HG02623 (cell line): ENCODE measurements around the gene SAXO2.
"Not testable (repeated sequence)": the region's sequence is repeated elsewhere in the genome, so short reads cannot be mapped to it uniquely, and the experiment has no call there.

Experiments
- ATAC-seq: cut with Tn5 transposase; IDR thresholded peaks from one replicate; pipeline ENCODE4 v1.9.1; 2021; ENCODE audit warnings: moderate library complexity; ENCODE audit not compliant: unreplicated experiment

Gene SAXO2

DNA sequence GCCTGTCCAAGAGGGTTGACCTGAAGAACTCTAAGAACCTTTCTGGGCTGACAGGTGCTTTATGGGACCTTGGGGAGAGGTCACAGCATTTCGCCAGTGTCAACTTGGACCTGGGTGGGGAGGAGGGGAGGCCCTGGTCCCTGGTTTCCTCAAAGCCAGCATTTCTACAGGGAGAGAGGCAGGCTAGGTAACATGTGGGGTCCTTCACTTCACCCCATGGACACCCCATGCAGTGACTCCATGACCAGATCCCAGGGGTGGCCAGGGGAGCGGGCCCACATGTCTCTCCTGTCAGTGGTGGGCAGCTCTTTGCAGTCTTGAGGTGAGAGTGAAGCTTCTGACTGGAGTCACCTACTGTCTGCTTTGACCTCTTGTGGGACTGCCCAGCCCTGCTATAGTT lies 50.8 kb downstream of the SAXO2 start:
- no peak for ATAC-seq

DNA sequence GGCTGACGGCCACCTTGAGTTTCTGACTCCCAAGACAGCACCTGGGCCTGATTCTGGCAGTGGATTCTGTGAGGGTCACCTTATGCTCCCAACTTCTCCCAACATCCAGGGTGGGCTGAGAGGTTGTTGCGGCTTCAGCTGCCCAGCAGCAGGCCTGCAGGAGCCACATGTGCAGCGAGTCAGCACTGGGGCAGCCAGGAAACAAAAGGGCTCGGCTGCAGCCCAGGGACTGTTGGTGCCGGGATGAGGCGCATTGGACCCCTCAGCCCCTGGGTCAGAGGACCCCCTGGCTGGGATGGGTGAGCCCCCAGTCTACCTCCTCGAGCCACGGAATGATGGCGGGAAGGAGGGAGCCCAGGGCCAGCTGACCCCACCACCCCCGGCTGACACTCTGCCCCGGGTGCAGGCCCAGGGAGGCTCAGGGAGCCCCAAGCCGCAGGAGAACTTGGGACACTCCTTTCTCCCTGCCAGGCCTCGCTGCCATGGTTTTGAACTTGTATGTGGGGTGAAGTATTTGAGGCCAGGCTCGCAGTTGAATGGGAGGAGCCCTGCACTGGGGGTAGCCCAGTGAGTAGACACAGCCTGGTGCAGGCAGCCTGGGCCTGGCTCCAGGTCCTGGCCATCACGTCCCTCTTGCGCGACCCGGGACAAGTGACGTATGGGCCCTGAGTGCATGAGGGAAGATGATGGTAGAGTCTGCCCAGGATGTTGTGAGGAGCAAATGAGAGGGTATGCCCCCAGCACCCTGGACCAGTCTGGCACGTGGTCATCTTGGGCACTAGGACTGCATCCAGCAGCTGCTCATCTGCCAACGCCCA lies 51.5 kb downstream of the SAXO2 start:
- not testable (repeated sequence) for ATAC-seq

DNA sequence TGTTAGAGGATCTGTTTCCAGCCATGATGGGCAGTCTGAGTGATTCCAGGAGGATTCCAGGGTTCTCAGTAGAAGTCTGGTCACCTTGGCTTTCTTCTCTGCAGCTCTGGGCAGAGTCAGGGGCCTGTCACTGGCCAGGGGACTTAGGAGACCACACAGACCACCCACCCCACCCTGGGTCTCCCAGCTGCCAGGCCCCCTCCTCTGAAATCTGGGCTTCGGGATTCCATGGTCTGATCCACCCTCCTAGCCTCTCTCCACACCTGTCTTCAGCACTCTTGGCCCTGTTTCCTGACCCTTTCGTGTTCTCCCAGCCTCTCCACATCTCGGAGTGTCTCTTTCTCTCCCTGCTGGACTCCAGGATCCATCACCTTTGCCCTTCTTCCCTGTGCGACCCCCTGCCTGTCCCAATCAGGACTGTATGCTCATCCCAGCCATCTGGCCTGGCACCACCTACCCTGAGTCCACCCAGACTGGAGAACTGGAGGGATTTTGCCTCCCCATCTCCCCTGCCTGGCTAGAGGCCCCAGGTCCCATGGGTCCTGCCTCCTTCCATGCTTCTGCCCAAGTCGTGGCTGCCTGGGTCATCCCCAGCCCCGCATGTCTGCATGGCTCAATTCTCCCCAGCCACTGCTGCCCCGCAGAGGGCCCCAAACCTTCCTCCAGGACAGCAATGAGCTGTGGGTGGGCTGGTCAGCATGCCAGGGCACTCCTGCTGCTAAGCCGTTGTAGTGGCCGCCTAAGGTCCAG lies 52.3 kb downstream of the SAXO2 start:
- ATAC-seq = no peak

DNA sequence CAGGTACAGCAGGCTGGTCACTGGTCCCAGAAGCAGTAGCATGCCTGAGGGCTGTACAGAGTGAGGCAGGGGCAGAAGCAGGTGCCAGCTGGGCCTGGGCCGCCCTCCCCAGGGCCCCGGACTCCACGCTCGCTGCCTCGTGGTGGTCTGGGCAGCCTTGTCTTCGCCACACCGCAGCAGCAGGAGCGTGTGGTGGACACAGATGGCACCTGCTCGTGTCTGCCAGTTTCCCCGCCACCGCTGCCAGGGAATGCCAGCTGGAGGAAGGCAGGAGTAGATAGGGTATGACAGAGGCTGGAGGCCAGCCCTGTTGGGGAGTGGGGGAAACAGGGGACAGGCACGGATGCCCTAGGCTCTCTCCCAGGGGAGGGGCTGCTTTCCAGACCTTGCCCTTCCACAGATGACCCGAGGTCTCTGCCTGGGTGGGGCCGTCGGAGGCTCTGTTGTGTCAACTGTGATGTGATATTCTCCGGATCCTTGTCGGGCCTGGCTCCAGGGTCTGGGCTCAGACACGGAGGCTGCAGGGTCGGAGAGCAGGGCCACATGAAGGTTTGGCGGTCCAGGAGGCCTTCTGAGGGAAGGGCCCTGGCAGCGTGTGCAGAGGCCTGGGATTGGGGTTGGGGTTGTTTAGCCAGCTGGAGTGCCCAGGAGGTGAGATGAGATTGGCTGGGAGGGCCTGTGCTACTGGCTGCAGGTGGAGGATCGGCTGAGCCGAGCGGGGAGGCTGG lies 53.1 kb downstream of the SAXO2 start:
- ATAC-seq = no peak

DNA sequence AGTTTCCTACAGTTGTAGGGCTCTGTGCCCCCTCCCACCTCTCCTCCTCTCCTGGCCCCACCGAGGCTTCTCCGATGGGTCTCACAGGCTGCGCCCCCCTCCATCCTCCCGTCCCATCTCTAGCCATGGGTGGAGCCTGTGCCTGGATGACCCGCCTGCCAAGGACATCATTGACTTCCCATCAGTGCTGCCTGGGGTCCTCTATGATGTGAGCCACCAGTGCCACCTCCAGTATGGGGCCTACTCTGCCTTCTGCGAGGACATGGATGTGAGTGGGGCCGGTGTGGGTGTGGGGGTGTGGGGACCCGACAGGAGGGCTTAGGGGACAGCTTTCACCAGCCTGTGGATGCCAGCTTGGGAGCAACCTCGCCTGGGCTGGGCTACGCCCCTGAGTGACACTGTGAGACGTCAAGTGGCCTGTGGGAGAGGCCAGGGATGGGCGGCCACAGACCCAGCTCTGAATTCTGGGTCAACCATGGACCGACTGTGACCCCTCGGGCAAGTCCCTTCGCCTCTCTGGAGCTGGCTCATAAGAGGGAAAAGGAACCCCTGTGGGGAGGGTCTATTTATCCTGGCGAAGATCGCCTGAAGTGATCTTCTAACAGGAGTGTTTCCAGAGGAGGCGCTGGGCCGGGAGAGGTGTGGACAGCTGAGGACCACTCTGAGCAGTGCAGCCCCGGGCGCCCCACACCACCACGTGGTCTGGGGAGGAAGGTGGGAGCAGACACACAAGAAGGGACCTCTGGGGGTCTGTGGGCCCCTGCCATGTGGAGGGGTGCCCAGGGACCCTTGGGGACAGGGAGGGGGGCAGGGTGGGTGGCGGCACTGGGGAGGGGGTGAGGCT lies 53.9 kb downstream of the SAXO2 start:
- not testable (repeated sequence) for ATAC-seq

DNA sequence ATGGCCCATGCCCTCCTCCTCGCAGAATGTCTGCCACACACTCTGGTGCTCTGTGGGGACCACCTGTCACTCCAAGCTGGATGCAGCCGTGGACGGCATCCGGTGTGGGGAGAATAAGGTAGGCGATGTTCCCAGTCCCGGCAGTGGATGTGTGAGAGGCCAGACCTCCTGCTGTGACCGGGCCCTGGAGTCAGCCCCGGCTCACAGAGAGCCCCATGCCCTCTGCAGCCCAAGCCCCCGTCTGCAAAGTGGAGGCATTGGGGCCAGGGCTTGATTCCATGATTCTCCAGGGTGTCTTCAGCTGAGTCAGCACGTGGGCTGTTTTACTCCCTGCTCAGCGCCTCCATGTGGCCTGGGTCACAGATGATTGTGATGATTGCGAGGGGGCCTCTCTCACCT lies 54.5 kb downstream of the SAXO2 start:
- no peak for ATAC-seq

DNA sequence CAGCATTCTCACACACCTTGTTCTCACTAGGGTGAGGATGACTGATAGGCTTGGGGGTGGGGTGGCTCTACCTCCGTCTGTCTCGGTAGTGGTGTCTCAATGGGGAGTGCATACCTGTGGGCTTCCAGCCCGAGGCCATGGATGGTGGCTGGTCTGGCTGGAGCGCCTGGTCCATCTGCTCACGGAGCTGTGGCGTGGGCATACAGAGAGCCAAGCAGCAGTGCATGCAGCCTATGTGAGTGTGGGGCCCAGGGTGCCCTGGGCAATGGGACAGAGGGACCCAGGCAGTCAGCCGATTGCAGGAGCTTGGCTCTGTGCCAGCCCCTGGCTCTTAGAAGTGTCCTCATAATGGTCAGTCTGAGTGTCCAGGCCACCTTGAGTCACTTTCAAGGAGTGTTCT lies 54.9 kb downstream of the SAXO2 start:
- not testable (repeated sequence) for ATAC-seq

DNA sequence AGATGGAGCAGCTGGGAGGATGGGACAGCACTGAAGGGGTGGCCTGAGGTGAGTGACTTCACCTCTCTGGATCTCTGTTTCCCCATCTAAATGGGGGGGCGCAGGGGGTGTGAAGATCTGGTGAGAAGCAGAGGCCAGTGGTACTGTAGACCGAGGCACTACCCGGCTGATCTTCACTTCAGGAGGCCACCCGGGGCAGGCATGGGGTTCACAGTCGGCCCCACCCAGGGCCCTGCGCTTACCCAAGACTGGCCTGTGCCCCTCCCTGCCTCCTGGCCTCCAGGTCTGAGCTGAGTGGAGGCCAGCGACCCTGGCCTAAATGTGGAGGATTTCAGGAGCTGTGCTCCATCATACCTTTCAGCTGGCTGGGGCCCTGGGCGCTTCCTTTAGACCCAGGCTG lies 55.7 kb downstream of the SAXO2 start:
- not testable (repeated sequence) for ATAC-seq

DNA sequence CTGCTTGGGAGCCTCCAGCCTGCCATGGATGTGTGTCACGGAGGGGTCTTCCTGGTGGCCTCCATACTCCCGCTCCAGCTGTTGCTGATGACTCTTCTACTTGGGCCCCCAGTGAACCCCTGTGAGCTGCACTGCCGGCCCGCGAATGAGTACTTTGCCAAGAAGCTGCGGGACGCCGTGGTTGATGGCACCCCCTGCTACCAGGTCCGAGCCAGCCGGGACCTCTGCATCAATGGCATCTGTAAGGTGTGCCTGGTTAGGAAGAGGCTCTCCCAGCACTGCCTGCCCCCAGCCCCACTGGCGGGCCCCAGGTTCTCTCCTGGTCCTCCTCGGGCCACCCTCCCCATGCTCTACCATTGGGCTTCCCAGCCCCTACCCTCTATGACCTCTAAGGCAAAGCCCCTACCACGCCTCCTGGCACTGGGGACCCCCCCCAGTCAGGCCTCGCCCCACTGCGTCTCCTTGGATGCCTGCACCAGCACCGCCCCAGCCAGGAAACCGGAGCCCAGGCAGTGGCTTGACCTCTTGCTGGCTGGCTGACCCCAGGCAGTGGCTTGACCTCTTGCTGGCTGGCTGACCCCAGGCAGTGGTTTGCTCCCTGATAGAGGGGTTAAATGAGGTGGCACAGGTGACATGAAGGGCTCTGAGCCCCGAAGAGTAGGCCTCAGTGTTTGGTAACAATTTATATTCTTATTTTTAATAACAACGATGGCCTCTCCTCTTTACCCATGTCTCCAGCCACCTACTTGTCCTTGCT lies 57.1 kb downstream of the SAXO2 start:
- not testable (repeated sequence) for ATAC-seq

DNA sequence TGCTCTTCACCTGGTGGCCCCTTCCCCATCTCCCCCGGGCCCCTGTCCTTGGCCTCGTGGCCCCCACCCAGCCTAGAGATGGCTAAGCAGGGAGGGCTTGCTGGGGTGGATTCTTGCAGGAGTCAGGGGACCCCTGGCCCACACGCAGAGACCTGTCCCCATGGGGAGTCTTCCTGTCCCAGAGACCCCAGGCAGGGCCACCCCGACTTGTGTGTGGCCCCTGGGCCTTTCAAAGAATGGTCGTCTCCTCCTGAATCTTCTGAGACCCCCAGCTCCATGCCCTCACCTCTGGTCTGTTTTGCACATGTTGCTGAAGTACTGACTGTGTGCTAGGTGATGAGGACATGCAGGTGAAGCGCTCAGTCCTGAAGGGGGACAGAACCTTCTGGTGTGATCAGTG lies 58.2 kb downstream of the SAXO2 start:
- not testable (repeated sequence) for ATAC-seq

DNA sequence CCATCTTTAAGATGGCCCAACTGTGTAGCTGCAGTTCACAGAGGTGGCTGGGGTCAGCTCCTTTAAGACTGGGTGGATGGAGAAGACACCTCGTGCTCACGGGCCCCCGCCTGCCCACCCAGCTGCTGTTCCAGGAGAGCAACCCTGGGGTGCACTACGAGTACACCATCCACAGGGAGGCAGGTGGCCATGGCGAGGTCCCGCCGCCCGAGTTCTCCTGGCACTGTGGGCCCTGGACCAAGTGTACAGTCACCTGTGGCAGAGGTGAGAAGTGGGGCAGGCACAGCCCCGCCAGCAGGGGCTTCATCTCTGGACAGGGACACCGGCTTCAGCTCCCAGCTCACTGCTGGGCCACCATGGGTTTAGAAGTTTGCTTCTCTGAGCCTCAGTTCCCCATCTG lies 59.9 kb downstream of the SAXO2 start:
- not testable (repeated sequence) for ATAC-seq

DNA sequence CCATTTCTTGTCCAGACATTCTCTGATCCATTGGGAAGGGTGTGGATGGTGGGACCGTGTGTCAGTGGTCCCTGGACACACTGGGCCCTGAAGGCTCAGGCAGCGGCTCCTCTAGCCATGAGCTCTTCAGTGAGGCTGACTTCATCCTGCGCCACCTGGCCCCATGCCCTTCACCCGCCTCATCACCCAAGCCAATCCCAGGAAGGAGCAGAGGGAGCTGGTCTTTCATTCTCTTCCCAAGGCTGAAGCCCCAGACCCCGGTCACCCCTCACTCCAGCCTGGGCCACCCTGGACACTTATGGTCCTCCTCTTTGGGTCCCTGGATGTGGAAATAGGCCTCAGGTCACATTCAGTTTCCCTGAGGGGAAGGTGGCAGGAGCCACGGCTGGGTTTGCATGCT lies 62.2 kb downstream of the SAXO2 start:
- ATAC-seq = not testable (repeated sequence)

DNA sequence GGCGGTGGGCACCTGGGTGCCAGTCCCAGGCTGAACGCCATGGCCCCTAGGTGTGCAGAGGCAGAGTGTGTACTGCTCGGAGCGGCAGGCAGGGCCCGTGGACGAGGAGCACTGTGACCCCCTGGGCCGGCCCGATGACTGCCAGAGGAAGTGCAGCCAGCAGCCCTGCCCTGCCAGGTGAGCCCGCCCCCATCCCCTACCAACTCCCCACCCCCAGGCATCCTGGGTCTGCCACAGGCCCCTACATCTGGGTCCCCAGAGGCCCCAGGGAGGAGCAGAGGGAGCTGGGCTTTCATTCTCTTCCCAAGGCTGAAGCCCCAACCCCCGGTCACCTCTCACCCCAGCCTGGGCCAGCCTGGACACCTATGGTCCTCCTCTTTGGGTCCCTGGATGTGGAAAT lies 63.0 kb downstream of the SAXO2 start:
- ATAC-seq = not testable (repeated sequence)

DNA sequence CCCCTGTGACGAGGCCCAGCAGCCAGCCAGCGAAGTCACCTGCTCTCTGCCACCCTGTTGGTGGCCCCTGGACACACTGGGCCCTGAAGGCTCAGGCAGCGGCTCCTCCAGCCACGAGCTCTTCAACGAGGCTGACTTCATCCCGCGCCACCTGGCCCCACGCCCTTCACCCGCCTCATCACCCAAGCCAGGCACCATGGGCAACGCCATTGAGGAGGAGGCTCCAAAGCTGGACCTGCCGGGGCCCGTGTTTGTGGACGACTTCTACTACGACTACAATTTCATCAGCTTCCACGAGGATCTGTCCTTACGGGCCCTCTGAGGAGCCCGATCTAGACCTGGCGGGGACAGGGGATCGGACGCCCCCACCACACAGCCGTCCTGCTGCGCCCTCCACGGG lies 64.3 kb downstream of the SAXO2 start:
- ATAC-seq = not testable (repeated sequence)

DNA sequence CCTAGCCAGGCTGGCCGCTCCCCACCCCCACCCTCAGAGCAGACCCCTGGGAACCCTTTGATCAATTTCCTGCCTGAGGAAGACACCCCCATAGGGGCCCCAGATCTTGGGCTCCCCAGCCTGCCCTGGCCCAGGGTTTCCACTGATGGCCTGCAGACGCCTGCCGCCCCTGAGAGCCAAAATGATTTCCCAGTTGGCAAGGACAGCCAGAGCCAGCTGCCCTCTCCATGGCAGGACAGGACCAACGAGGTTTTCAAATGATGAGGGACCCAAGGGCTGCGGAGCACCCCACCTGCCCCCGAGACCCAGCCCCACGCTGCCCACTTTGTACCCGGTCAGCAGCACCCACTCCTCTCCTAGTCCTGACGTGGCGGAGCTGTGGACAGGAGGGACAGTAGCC lies 64.8 kb downstream of the SAXO2 start:
- not testable (repeated sequence) for ATAC-seq

DNA sequence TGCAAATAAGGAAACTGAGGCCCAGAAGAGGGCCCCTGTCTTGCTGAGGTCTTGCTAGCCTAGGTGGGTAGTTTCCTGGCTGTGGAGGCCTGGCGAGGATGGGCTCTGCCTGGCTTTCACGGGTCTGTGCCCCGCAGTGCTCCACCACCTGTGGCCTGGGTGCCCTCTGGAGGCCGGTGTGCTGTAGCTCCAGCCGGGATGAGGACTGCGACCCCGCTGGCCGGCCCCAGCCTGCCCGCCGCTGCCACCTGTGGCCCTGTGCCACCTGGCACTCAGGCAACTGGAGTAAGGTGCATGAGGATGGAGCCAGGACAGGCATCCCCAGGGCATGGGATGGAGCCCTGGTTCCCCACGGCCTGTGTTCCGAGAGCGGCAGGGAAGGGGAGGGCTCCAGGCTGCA lies 66.4 kb downstream of the SAXO2 start:
- not testable (repeated sequence) for ATAC-seq

DNA sequence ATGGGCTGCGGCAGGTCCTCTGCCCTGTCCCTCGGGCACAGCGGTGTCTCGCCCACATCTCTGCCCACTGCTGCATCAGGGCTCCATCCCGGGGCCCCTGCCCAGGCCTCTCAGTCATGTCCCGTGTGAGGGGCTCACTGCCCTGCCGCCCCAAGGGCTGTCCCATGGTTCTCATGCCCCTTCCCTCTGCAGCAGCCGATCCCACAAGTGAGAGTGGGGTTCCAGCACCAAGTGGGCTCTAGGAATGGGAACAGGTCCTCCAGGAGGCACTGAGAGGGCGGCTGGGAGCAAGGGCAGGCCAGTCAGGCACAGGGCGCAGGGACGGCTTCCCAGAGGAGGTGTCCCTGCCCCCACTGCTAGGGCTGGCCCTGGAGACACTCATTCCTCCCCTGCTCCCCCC lies 68.3 kb downstream of the SAXO2 start:
- not testable (repeated sequence) for ATAC-seq

DNA sequence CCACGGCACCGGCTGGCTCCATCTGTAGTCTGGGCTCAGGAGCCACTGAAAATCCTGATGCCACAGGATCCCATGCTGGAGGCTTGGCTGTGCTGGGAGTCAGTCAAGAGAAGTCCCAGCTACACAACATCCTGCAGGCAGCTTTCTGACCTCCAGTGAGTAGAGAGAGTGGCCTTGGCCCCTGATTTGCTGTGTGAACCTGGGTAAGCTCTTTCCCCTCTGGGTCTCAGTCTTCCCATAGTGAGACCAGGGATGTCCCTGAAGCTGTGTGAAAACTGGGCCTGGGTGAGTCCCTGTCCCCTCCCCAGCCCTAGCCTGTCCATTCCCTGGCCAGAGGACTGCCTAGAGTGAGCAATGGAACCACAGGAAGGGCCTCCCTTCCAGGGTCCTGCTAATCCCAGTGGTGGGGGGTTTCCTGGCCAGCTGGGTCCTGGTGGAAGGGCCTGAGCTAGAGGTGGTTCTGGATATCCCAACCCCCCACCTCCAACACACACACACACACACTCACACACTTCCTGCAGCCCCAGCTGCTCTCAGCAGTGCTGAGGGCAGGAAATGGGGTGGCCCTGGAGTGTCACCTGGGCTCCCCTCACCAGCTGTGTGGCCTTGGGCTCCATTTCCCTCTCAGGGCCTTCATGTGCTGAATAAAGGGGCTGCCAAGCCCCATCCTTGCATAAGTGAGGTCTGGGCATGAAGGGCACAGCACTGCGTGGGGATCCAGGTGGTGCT lies 69.1 kb downstream of the SAXO2 start:
- not testable (repeated sequence) for ATAC-seq
